GM23338 (cell line): Measurements from ENCODE around the gene ZNF775. TPM values are rescaled to one million over a fixed set of nuclear protein-coding genes. Genes with fewer than 3 reads are reported as not detected.

ENCODE experiments used
- ATAC-seq: fragments of 200-7000 bp; cut with Tn5 transposase; 3 replicates; pipeline ENCODE4 v1.9.1; 2020
- DNase-seq: peaks from one replicate; pipeline ENCODE4 v3.0.0-alpha.2; 2015; ENCODE audit warnings: low spot score
- H2AFZ ChIP-seq: fragments of 200-600 bp; sonication (generic); 2 replicates; pipeline ENCODE4 v1.8.0; 2016; ENCODE audit warnings: antibody characterized with exemption, mild to moderate bottlenecking, moderate library complexity
- H3F3A ChIP-seq: fragments of 200-600 bp; sonication (generic); replicated peaks from 2 replicates; pipeline ENCODE4 v1.8.0; 2017; ENCODE audit warnings: antibody characterized with exemption, mixed run types, low read depth
- H3K27ac ChIP-seq: fragments of 200-600 bp; sonication (generic); 2 replicates; pipeline ENCODE4 v1.6.1; 2016; ENCODE audit warnings: low read depth
- H3K27me3 ChIP-seq: fragments of 200-600 bp; sonication (generic); 2 replicates; pipeline ENCODE4 v1.8.0; 2016; ENCODE audit warnings: mild to moderate bottlenecking, mixed run types, moderate library complexity; ENCODE audit not compliant: insufficient read depth
- H3K36me3 ChIP-seq: fragments of 200-600 bp; sonication (generic); 2 replicates; pipeline ENCODE4 v1.8.0; 2016; ENCODE audit warnings: mild to moderate bottlenecking; ENCODE audit not compliant: insufficient read depth
- H3K4me1 ChIP-seq: fragments of 200-600 bp; sonication (generic); 2 replicates; pipeline ENCODE4 v1.8.0; 2016; ENCODE audit warnings: mild to moderate bottlenecking, moderate library complexity; ENCODE audit not compliant: insufficient read depth
- H3K4me2 ChIP-seq: fragments of 200-600 bp; sonication (generic); 2 replicates; pipeline ENCODE4 v1.7.1; 2017; ENCODE audit warnings: mixed run types
- H3K4me3 ChIP-seq: fragments of 200-600 bp; sonication (generic); 2 replicates; pipeline ENCODE4 v1.6.1; 2016; ENCODE audit warnings: mixed run types
- H3K79me2 ChIP-seq: fragments of 200-600 bp; sonication (generic); replicated peaks from 2 replicates; pipeline ENCODE4 v1.8.0; 2017; ENCODE audit warnings: mild to moderate bottlenecking; ENCODE audit not compliant: insufficient read depth
- H3K9me2 ChIP-seq: fragments of 200-600 bp; sonication (generic); 2 replicates; pipeline ENCODE4 v1.8.0; 2017; ENCODE audit not compliant: insufficient read depth
- H4K20me1 ChIP-seq: fragments of 200-600 bp; sonication (generic); replicated peaks from 2 replicates; pipeline ENCODE4 v1.8.0; 2017; ENCODE audit warnings: mild to moderate bottlenecking; ENCODE audit not compliant: insufficient read depth
- H3K27ac Mint-ChIP-seq: 2 replicates; pipeline ENCODE4 v1.8.0; 2020; ENCODE audit warnings: inconsistent platforms, mild to moderate bottlenecking, moderate library complexity, mixed read lengths
- H3K27me3 Mint-ChIP-seq: 3 replicates; pipeline ENCODE4 v1.8.0; 2022; ENCODE audit warnings: low read depth, mild to moderate bottlenecking, moderate library complexity, mixed read lengths, inconsistent platforms; ENCODE audit not compliant: insufficient read depth, poor library complexity
- H3K36me3 Mint-ChIP-seq: 3 replicates; pipeline ENCODE4 v1.8.0; 2021; ENCODE audit warnings: low read depth, mild to moderate bottlenecking, inconsistent platforms, moderate library complexity, mixed read lengths
- H3K4me1 Mint-ChIP-seq: 3 replicates; pipeline ENCODE4 v1.8.0; 2020; ENCODE audit warnings: mild to moderate bottlenecking, inconsistent platforms, mixed read lengths
- H3K4me3 Mint-ChIP-seq: 3 replicates; pipeline ENCODE4 v1.8.0; 2021; ENCODE audit warnings: moderate library complexity, mild to moderate bottlenecking, inconsistent platforms, mixed read lengths
- H3K9me3 Mint-ChIP-seq: 3 replicates; pipeline ENCODE4 v1.8.0; 2020; ENCODE audit warnings: moderate library complexity, mild to moderate bottlenecking, inconsistent platforms, mixed read lengths
- CREB1 ChIP-seq: fragments of 250-450 bp; sonication (Bioruptor Pico); IDR thresholded peaks from 2 replicates; pipeline ENCODE4 v1.5.0; 2020; ENCODE audit warnings: low read depth, mild to moderate bottlenecking, moderate library complexity
- ETS1 ChIP-seq: IDR thresholded peaks from 2 replicates; pipeline ENCODE4 v1.6.1; 2016; ENCODE audit warnings: antibody characterized with exemption
- EZH2 ChIP-seq: fragments of 200-600 bp; sonication (generic); IDR thresholded peaks from one replicate; pipeline ENCODE4 v1.8.0; 2017; ENCODE audit warnings: antibody characterized with exemption, mild to moderate bottlenecking, low read depth; ENCODE audit not compliant: unreplicated experiment
- EZH2phosphoT487 ChIP-seq: fragments of 200-600 bp; sonication (generic); IDR thresholded peaks from one replicate; pipeline ENCODE4 v1.8.1; 2018; ENCODE audit warnings: antibody characterized with exemption; ENCODE audit not compliant: unreplicated experiment
- JUNB ChIP-seq: IDR thresholded peaks from one replicate; pipeline ENCODE4 v1.6.1; 2016; ENCODE audit warnings: antibody characterized with exemption; ENCODE audit not compliant: unreplicated experiment
- NANOG ChIP-seq: IDR thresholded peaks from 2 replicates; pipeline ENCODE4 v1.6.1; 2016; ENCODE audit warnings: antibody characterized with exemption, borderline replicate concordance
- POLR2AphosphoS5 ChIP-seq: IDR thresholded peaks from 2 replicates; pipeline ENCODE4 v1.6.1; 2016; ENCODE audit warnings: antibody characterized with exemption, low read depth
- REST ChIP-seq: IDR thresholded peaks from one replicate; pipeline ENCODE4 v1.6.1; 2018; ENCODE audit warnings: antibody characterized with exemption; ENCODE audit not compliant: unreplicated experiment
- STAT1 ChIP-seq: IDR thresholded peaks from one replicate; pipeline ENCODE4 v1.6.1; 2016; ENCODE audit warnings: antibody characterized with exemption; ENCODE audit not compliant: unreplicated experiment
- ZNF114 ChIP-seq: fragments of 250-450 bp; sonication (Bioruptor Pico); IDR thresholded peaks from 2 replicates; pipeline ENCODE4 v1.5.0; 2020; ENCODE audit warnings: mild to moderate bottlenecking, moderate library complexity
- ZNF331 ChIP-seq: fragments of 250-450 bp; sonication (Bioruptor Pico); IDR thresholded peaks from 2 replicates; pipeline ENCODE4 v1.5.0; 2020; ENCODE audit warnings: low read depth, mild to moderate bottlenecking, moderate library complexity
- polyA plus RNA-seq: library from polyadenylated mRNA; unstranded; fragments of >200 nt; fragmentation: Nextera tagmentation; extraction: Ambion mirVana; gene quantifications from 2 replicates; pipeline ENCODE4 v1.2.1, GENCODE V29; 2016
- total RNA-seq: library from RNA; depleted of rRNA; stranded (reverse); fragments of >200 nt; shearing (Covaris generic); gene quantifications from 2 replicates; pipeline ENCODE4 v1.2.3, GENCODE V29; 2014

Gene ZNF775
- total and polyA plus RNA-seq, 2 experiments from 2014 or later, result 4.5 to 38.2 TPM

- no peak for TF ChIP-seq ETS1
- TF ChIP-seq REST, result no peak
- peaks cover 25% of the 10 kb centered on the region for H3K27me3 Mint-ChIP-seq
- H3K79me2 ChIP-seq, result peaks cover 12% of the 10 kb centered on the region
- peaks cover 61% of the 10 kb centered on the region for H3K4me1 ChIP-seq
- peaks cover 73% of the 10 kb centered on the region for H3K4me1 Mint-ChIP-seq
- H2AFZ ChIP-seq, result no peak overlapping the region
- no peaks in the 10 kb centered on the region for H3K27me3 ChIP-seq
- H3K27ac ChIP-seq, result peak overlapping the region; percentile 99
- H4K20me1 ChIP-seq, result no peaks in the 10 kb centered on the region
- H3K4me2 ChIP-seq, result peak overlapping the region; percentile 33
- no peaks in the 10 kb centered on the region for H3K9me2 ChIP-seq
- H3K36me3 Mint-ChIP-seq, result peaks cover 40% of the 10 kb centered on the region
- H3K4me3 ChIP-seq, result 0 out of 2 replicates have a peak overlapping the region, but pooled peaks have one; percentile 24
- ATAC-seq (no peak), DNase-seq (no peak)
- peak overlapping the region; percentile 24; the same call in 1 of the 3 replicates for H3K4me3 Mint-ChIP-seq
- H3F3A ChIP-seq, result peaks cover 56% of the 10 kb centered on the region
- peak overlapping the region; percentile 99 for H3K27ac Mint-ChIP-seq
- H3K9me3 Mint-ChIP-seq, result no peaks in the 10 kb centered on the region; the same call in 2 of the 3 replicates
- H3K36me3 ChIP-seq, result peaks cover 4% of the 10 kb centered on the region; the same call in 1 of the 2 replicates
These were observed 21.1 kb downstream of the ZNF775 start for GRCh38 chr7:150400008-150400787.

DNA sequence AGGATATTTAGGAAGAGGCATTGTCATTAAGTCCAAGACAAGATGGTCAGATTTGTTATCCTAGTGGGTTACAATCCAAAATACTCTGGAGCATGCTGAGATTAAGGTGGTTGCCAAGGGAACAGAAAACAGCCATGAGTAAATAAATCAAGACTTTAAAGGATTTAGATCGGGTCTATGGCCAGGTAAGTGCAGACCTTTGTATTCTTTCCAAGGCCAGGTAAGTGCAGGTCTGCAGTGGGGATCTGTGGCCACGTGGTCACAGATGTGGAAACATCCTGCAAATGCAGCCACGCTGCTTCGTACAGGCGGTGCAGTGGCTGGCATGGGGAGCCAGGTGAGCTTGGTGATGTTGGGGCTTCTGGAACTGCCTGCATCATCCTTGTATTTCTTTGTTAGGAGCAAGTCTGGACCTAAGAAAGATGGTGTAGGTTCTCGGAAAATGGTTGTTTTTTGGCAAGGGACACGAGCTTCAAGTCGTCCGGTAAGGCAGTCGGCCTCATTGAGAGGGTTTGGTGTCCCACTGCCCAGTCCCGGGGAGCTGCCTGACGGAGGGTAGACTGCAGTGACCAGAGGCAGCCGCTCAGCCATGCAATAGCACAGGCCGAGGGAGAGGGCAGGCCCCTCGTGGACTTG lies 21.8 kb downstream of the ZNF775 start:
- Histone ChIP-seq H3K4me2 (peak overlapping the region; percentile 33), H3K27me3 (no peaks in the 10 kb centered on the region), H3K4me3 (no peak overlapping the region), H3K4me1 (peaks cover 54% of the 10 kb centered on the region), H3K27ac (peak overlapping the region; percentile 99), H4K20me1 (no peaks in the 10 kb centered on the region; the same call in 1 of the 2 replicates), H2AFZ (no peak overlapping the region), H3K36me3 (no peaks in the 10 kb centered on the region), H3K9me2 (no peaks in the 10 kb centered on the region), H3F3A (peaks cover 55% of the 10 kb centered on the region), H3K79me2 (peaks cover 9% of the 10 kb centered on the region)
- ATAC-seq (no peak), DNase-seq (no peak)
- Mint-ChIP-seq H3K27ac (peak overlapping the region; percentile 99), H3K4me1 (peaks cover 70% of the 10 kb centered on the region), H3K9me3 (no peaks in the 10 kb centered on the region; the same call in 2 of the 3 replicates), H3K27me3 (peaks cover 29% of the 10 kb centered on the region), H3K36me3 (peaks cover 33% of the 10 kb centered on the region), H3K4me3 (peak overlapping the region; percentile 24; the same call in 1 of the 3 replicates)
- TF ChIP-seq REST, result no peak
- no peak for TF ChIP-seq JUNB
- TF ChIP-seq STAT1, result no peak
- no peak for TF ChIP-seq EZH2
- TF ChIP-seq ZNF114 (CRISPR knock-in tag), result no peak
- no peak for TF ChIP-seq ETS1
- TF ChIP-seq CREB1 (CRISPR knock-in tag), result no peak
- TF ChIP-seq ZNF331 (CRISPR knock-in tag), result no peak
- no peak for TF ChIP-seq POLR2AphosphoS5
- TF ChIP-seq NANOG, result no peak
- TF ChIP-seq EZH2phosphoT487, result no peak
